Measurements from ENCODE around the gene CHMP2A.

CHMP2A gene

GRCh38 chr19:58516246-58516836 is 38.6 kb downstream of the CHMP2A start:
- Histone ChIP-seq H3K36me3 (ENCODE audit: control insufficient read depth, insufficient read depth, low read length) (no peaks in the 10 kb centered on the region), H3K79me2 (peaks cover 36% of the 10 kb centered on the region), H3K9ac (no peak overlapping the region), H3K4me1 (peaks cover 13% of the 10 kb centered on the region), H2AFZ (no peak overlapping the region), H3K27ac (no peak overlapping the region), H3K4me2 (ENCODE audit: low read length) (no peak overlapping the region), H3K9me3 (ENCODE audit: control insufficient read depth, low read length) (no peaks in the 10 kb centered on the region), H3K4me3 (ENCODE audit: low read depth, low read length) (no peak overlapping the region), H3K27me3 (ENCODE audit: control insufficient read depth, insufficient read depth, low read length) (no peaks in the 10 kb centered on the region)
- TF ChIP-seq, protein P1, sequence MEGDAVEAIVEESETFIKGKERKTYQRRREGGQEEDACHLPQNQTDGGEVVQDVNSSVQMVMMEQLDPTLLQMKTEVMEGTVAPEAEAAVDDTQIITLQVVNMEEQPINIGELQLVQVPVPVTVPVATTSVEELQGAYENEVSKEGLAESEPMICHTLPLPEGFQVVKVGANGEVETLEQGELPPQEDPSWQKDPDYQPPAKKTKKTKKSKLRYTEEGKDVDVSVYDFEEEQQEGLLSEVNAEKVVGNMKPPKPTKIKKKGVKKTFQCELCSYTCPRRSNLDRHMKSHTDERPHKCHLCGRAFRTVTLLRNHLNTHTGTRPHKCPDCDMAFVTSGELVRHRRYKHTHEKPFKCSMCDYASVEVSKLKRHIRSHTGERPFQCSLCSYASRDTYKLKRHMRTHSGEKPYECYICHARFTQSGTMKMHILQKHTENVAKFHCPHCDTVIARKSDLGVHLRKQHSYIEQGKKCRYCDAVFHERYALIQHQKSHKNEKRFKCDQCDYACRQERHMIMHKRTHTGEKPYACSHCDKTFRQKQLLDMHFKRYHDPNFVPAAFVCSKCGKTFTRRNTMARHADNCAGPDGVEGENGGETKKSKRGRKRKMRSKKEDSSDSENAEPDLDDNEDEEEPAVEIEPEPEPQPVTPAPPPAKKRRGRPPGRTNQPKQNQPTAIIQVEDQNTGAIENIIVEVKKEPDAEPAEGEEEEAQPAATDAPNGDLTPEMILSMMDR (IDR thresholded peaks at IDR 0.05), result no peak

DNA sequence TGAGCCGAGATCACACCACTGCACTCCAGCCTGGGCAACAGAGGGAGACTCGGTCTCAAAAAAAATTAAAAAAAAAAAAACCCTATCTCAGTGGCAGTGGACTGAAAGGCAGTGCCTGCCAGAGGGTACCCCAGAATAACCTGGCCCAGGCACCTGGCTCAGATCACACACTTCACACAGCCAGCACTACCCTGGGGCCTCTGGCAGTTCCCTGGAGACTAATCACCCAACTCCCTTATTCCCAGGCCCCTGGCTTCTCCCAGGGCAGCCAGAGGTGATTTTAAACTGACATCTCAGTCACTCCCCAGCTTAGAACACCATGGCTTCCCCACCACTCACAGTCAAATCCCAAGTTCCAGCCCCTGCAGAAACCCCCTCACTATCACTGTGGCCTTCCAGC is 39.6 kb downstream of the CHMP2A start:
- no peak overlapping the region for H3K4me2 ChIP-seq (ENCODE audit: low read length)
- no peak overlapping the region for H3K9ac ChIP-seq
- H3K27me3 ChIP-seq (ENCODE audit: control insufficient read depth, insufficient read depth, low read length), result no peaks in the 10 kb centered on the region
- H3K79me2 ChIP-seq, result peaks cover 36% of the 10 kb centered on the region
- no peak overlapping the region for H3K27ac ChIP-seq
- no peaks in the 10 kb centered on the region for H3K9me3 ChIP-seq (ENCODE audit: control insufficient read depth, low read length)
- no peaks in the 10 kb centered on the region for H3K36me3 ChIP-seq (ENCODE audit: control insufficient read depth, insufficient read depth, low read length)
- no peak overlapping the region for H2AFZ ChIP-seq
- TF ChIP-seq, protein P1 (IDR thresholded peaks at IDR 0.05), result no peak
- H3K4me3 ChIP-seq (ENCODE audit: low read depth, low read length), result no peak overlapping the region
- peaks cover 9% of the 10 kb centered on the region for H3K4me1 ChIP-seq

DNA sequence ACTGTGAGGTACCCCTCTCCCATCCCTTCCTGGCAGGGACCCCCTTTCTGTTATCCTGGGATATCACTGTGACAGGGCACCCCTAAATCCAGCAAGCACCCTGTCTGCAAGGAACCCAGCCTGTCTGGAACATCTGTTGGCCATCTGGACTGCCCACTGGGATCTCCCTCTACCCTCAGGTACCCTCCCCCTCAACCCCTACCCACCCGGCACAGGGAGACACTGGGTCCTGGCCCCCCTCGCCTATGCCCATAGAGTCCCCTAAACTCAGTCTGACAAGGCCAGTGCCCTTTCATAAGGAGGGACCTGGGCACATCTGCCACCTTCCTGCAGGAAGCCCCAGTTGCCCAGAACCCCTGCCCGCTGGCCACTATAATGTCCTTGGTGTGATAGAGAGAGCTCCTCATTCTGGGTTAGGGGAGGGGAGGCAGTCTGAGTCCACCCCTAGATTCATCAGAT is 40.3 kb downstream of the CHMP2A start:
- Histone ChIP-seq H3K9me3 (ENCODE audit: control insufficient read depth, low read length) (no peaks in the 10 kb centered on the region), H3K36me3 (ENCODE audit: control insufficient read depth, insufficient read depth, low read length) (no peaks in the 10 kb centered on the region)

DNA sequence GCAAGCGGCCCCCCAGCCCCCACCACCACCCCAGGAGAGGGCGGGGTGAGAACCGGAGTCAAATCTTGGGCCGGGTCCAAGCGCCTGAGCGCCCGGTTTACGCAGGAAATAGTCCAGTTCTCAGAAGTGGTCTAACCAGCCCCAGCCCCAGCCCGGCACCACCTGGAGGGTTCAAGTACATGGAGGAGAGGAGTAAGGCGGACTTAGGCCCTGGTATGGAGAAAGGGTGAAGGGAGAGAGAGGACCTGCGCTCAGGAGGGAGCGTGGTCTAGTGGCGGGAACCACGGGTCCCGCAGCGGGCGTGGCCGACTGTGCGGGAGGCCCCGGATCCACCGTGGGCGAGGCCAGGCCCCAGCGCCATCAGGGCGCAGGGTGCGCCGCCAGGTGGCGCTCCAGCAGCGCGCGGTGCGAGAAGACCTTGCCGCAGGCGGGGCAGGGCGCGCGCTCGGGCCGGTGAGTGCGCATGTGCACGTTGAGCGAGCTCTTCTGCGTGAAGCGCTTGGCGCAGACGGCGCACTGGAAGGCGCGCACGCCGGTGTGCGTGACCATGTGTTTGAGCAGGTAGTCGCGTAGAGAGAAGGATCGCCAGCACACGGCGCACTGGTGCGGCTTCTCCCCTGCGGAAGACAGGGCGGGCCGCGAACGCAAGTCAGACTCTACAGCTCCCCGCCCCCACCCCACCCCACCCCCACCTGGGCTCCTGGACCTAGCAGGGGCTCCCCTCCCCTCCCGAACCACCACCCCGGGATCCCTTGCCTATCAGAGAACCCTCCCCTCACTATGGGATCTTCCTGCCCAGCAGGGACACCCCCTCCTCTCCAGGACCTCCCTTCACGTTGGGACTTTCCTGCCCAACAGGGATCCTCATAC is 41.0 kb downstream of the CHMP2A start:
- Histone ChIP-seq H3K36me3 (ENCODE audit: control insufficient read depth, insufficient read depth, low read length) (no peaks in the 10 kb centered on the region), H3K4me1 (peaks cover 9% of the 10 kb centered on the region), H3K79me2 (peaks cover 36% of the 10 kb centered on the region), H2AFZ (peak overlapping the region; percentile 79), H3K4me2 (ENCODE audit: low read length) (peak overlapping the region; percentile 69), H3K9me3 (ENCODE audit: control insufficient read depth, low read length) (no peaks in the 10 kb centered on the region), H3K27me3 (ENCODE audit: control insufficient read depth, insufficient read depth, low read length) (no peaks in the 10 kb centered on the region), H3K27ac (peak overlapping the region; percentile 65), H3K4me3 (ENCODE audit: low read depth, low read length) (peak overlapping the region; percentile 42), H3K9ac (no peak overlapping the region)
- TF ChIP-seq, protein P1 (IDR thresholded peaks at IDR 0.05), result peak; percentile 93

More for the DNA sequence above, 40.3 kb downstream of the CHMP2A start:
- H3K4me1 ChIP-seq, result peaks cover 9% of the 10 kb centered on the region
- H3K4me3 ChIP-seq (ENCODE audit: low read depth, low read length), result no peak overlapping the region
- H2AFZ ChIP-seq, result no peak overlapping the region
- peak overlapping the region; percentile 42 for H3K4me2 ChIP-seq (ENCODE audit: low read length)
- TF ChIP-seq, protein P1 (IDR thresholded peaks at IDR 0.05), result no peak
- no peak overlapping the region for H3K27ac ChIP-seq
- H3K9ac ChIP-seq, result no peak overlapping the region
- no peaks in the 10 kb centered on the region for H3K27me3 ChIP-seq (ENCODE audit: control insufficient read depth, insufficient read depth, low read length)
- peaks cover 36% of the 10 kb centered on the region for H3K79me2 ChIP-seq
